Brain microvascular endothelial cell (primary cell): ENCODE measurements around the gene ZNF254.

Experiments used
- DNase-seq: peaks from one replicate; pipeline ENCODE4 v3.0.0-alpha.2; 2020
- H3K27ac ChIP-seq: fragments of 250-450 bp; sonication (Bioruptor Pico); 2 replicates; pipeline ENCODE4 v1.5.1; 2020; ENCODE audit warnings: mild to moderate bottlenecking, moderate library complexity
- H3K27me3 ChIP-seq: fragments of 250-450 bp; sonication (Bioruptor Pico); replicated peaks from 2 replicates; pipeline ENCODE4 v1.5.1; 2020; ENCODE audit warnings: mild to moderate bottlenecking
- H3K36me3 ChIP-seq: fragments of 250-450 bp; sonication (Bioruptor Pico); replicated peaks from 2 replicates; pipeline ENCODE4 v1.5.1; 2020; ENCODE audit warnings: mild to moderate bottlenecking
- H3K4me3 ChIP-seq: 2 replicates; pipeline ENCODE4 v1.5.1; 2011; ENCODE audit warnings: low read depth, mild to moderate bottlenecking, control low read depth, low read length, moderate library complexity
- CTCF ChIP-seq: IDR thresholded peaks from 2 replicates; pipeline ENCODE4 v1.5.1; 2011; ENCODE audit warnings: low read depth, mild to moderate bottlenecking, moderate library complexity, low read length, control low read depth, inconsistent platforms; ENCODE audit errors: missing control alignments
- in situ Hi-C: cut with HindIII; loops from 2 replicates; pipeline ENCODE4 v1.10.0; 2017; ENCODE audit warnings: low sequenced_read_pairs, low pct_ligation_motif_present

Gene ZNF254

DNA sequence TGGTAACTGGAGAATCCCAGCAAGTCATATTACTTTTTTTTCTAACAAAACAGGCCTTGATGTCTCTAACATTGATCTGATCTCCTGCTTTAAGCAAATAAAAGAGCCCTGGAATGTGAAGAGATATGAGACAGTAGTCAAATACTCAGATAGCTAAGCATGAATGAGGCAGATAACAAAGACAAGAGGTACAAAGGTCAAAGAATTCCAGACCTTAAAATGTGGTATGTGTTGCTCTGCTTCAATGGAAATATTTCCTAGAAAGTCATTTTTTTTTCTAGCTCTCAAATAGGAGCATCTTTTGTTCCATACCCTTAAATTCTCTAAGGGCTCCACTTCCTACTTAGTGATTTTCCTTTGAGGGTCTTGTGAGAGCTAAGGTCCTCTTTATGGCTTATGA, 54.6 kb downstream of the ZNF254 start:
- DNase-seq, result no peak
- H3K27ac ChIP-seq, result no peak overlapping the region
- H3K4me3 ChIP-seq, result no peak overlapping the region
- H3K27me3 ChIP-seq, result no peaks in the 10 kb centered on the region
- no peak for TF ChIP-seq CTCF
- H3K36me3 ChIP-seq, result no peaks in the 10 kb centered on the region
- in situ Hi-C loops, result no loop called here

DNA sequence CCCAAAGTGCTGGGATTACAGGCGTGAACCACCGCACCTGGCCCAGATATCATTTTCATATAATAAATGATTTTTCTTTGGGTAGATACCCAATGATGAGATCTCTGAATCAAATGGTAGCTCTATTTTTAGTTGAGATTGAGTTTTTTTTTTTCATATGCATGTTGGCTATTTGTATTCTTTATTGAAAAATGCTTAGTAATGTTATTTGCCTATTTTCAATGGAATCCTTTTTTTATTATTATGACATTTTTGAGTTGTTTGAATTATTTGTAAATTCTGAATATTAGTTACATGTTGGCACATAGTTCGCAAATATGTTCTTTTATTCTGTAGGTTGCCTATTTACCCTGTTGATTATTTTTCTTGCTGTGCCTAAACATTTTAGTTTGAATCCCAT, 55.8 kb downstream of the ZNF254 start:
- TF ChIP-seq CTCF, result no peak
- Histone ChIP-seq H3K27ac (no peak overlapping the region), H3K27me3 (no peaks in the 10 kb centered on the region), H3K36me3 (no peaks in the 10 kb centered on the region), H3K4me3 (no peak overlapping the region)
- in situ Hi-C loops, result no loop called here
- no peak for DNase-seq

DNA sequence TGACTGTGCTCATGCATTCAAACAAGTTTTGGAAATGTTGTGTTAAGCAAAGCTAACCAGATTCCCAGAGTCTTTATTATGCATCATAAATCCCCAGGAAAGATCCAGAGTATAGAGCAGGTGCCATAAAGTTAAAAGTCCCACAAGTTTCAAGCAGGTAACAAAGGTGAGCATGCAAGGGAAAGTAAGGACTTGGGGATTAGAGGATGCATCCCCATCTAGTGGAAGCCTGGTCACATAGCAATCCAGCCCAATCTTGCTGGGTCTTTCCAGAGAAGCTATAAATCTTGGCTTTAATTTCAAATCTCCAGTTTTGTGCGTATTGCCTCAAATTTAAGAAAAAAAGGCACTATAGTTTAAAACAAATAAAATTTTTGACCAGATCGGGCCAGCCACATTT, 72.7 kb downstream of the ZNF254 start:
- no peak overlapping the region for H3K4me3 ChIP-seq
- DNase-seq, result no peak
- H3K27ac ChIP-seq, result no peak overlapping the region
- in situ Hi-C loops, result no loop called here
- no peaks in the 10 kb centered on the region for H3K36me3 ChIP-seq
- TF ChIP-seq CTCF, result peak; percentile 62
- H3K27me3 ChIP-seq, result no peaks in the 10 kb centered on the region

DNA sequence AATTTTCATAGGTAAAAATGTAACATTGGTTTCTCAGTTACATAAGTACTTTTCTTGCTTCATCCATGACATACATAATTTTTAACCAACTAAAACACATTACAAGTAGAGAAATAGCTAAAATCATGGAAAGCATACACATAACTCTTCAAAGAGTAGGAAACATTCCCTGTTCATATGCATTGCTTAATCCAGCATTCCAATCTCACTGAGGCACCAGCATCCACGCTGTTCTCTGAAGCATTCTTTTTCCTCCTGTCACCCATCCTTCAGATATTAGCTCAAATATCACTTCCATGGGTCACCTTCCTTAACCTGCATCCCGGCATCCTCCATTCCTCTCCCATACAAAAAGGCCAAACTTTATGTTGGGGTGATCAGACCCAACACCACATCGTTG, 79.1 kb downstream of the ZNF254 start:
- DNase-seq, result peak; percentile 11
- H3K27ac ChIP-seq, result no peak overlapping the region
- H3K36me3 ChIP-seq, result no peaks in the 10 kb centered on the region
- no peak for TF ChIP-seq CTCF
- H3K4me3 ChIP-seq, result no peak overlapping the region
- H3K27me3 ChIP-seq, result no peaks in the 10 kb centered on the region
- in situ Hi-C loops, result no loop called here

GRCh38 chr19:24173882-24174281, 86.9 kb downstream of the ZNF254 start:
- Histone ChIP-seq H3K4me3 (no peak overlapping the region), H3K27me3 (no peaks in the 10 kb centered on the region), H3K27ac (no peak overlapping the region), H3K36me3 (no peaks in the 10 kb centered on the region)
- in situ Hi-C loops, result no loop called here
- no peak for DNase-seq
- no peak for TF ChIP-seq CTCF

- Histone ChIP-seq H3K4me3 (no peak overlapping the region), H3K36me3 (no peaks in the 10 kb centered on the region), H3K27ac (no peak overlapping the region), H3K27me3 (no peaks in the 10 kb centered on the region)
- DNase-seq, result no peak
- TF ChIP-seq CTCF, result no peak
- in situ Hi-C loops, result no loop called here
Measured at GRCh38 chr19:24177686-24178085, 90.7 kb downstream of the ZNF254 start.
